ENCODE results near the gene CD3E.

Gene CD3E

DNA sequence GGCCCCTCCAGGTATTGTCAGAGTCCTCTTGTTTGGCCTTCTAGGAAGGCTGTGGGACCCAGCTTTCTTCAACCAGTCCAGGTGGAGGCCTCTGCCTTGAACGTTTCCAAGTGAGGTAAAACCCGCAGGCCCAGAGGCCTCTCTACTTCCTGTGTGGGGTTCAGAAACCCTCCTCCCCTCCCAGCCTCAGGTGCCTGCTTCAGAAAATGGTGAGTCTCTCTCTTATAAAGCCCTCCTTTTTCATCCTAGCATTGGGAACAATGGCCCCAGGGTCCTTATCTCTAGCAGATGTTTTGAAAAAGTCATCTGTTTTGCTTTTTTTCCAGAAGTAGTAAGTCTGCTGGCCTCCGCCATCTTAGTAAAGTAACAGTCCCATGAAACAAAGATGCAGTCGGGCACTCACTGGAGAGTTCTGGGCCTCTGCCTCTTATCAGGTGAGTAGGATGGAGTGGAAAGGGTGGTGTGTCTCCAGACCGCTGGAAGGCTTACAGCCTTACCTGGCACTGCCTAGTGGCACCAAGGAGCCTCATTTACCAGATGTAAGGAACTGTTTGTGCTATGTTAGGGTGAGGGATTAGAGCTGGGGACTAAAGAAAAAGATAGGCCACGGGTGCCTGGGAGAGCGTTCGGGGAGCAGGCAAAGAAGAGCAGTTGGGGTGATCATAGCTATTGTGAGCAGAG, at the start of gene CD3E:
TSS of gene CD3E (plus strand) at position 163 of the 681 bp plus-strand sequence. CDS start at position 386, 223 bp downstream.
- no peak for DNase-seq (ENCODE audit: low read depth in 2 of 3, low spot score in 2 of 3)

DNA sequence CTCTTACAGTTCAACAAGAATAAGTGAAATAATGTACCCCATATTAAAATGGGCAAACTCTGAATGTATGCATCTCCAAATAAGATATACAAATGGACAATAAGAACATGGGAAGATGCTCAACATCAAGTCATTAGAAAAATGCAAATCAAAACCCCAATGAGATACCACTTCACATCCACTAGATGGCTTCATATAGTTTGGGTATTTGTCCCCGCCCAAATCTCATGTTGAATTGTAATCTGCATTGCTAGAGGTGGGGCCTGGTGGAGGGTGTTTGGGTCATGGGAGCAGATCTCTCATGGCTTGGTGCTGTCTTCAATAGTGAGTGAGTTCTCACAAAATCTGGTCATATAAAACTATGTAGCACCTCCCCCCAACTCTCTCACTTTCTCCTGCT, 46.1 kb upstream of the CD3E start:
- no peak for DNase-seq (ENCODE audit: low read depth in 2 of 3, low spot score in 2 of 3)

GRCh38 chr11:118259138-118259537, 45.4 kb upstream of the CD3E start:
- no peak for DNase-seq (ENCODE audit: low read depth in 2 of 3, low spot score in 2 of 3)

- no peak for DNase-seq (ENCODE audit: low read depth in 2 of 3, low spot score in 2 of 3)
Measured at GRCh38 chr11:118260353-118260752, 44.2 kb upstream of the CD3E start.

GRCh38 chr11:118263112-118263511, 41.4 kb upstream of the CD3E start:
- no peak for DNase-seq (ENCODE audit: low read depth in 2 of 3, low spot score in 2 of 3)

- no peak for DNase-seq (ENCODE audit: low read depth in 2 of 3, low spot score in 2 of 3)
Measured at GRCh38 chr11:118263695-118264568, 40.6 kb upstream of the CD3E start, which contains the start of gene MPZL2. TSS of gene MPZL2 (minus strand) at chr11:118264297. CDS start at chr11:118264153, 144 bp downstream.

DNA sequence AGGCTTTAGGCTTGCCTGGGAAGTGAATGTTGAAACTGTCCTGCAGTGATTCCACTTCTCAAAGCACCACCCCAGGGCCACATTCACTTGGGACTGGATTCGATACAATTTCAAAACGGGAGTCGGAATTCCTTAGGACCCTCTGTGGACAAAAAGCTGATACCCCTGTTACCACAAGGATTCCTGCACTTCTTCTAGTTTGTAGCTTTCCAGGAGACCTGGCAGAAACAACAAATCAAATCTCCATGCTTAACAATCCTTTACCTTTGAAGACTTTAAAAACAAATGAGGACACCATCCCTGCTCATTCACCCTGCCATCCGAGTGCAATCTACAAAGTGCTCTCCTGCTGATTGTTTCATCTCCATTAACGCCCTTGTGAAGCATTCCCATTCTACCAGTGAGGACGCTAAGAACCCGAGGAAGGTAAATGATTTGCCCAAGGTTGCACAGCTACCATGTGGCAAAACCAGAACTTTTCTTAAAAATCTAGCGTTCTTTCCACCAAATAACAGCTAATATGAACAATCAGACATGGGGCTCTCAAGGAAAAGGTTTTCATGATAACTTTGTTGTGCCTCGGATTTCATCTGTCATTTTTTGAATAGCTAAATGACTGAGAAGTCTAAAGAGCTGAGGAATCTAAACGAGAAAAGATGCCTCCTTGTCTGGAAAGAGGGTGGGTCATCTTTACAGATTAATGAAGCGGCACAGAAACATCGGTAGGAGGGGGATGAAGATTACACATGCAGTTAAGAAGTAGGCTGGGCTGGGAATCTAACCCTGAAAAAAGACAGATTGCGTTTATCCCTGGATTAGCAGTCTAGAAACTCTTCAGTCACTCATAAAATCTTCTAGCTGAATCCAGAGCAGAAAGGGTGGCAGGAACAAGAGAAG, 39.7 kb upstream of the CD3E start:
- no peak for DNase-seq (ENCODE audit: low read depth in 2 of 3, low spot score in 2 of 3)

DNA sequence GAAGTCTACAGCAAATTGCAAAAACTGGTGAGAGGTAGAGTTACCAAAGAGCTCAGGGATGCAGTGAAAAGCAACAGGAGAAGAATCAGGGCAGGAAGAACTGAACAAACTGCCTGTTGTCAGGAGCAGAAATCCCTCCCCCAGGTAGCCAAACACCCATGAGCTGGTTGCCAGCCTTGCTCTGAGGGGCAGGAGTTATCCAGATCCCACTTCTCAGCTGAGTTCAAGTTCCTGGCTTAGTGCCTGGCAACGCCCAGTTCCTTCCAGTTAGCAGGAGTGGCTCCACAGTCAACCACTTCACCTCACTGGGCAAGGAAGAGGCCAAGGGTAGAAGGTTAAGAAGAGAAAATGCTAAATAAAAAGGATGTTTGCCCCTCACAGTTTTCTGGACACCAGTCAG, 38.6 kb upstream of the CD3E start:
- no peak for DNase-seq (ENCODE audit: low read depth in 2 of 3, low spot score in 2 of 3)

GRCh38 chr11:118267486-118267885, 37.0 kb upstream of the CD3E start:
- DNase-seq (ENCODE audit: low read depth in 2 of 3, low spot score in 2 of 3), result no peak

GRCh38 chr11:118272001-118272400, 32.5 kb upstream of the CD3E start:
- DNase-seq (ENCODE audit: low read depth in 2 of 3, low spot score in 2 of 3), result no peak

DNA sequence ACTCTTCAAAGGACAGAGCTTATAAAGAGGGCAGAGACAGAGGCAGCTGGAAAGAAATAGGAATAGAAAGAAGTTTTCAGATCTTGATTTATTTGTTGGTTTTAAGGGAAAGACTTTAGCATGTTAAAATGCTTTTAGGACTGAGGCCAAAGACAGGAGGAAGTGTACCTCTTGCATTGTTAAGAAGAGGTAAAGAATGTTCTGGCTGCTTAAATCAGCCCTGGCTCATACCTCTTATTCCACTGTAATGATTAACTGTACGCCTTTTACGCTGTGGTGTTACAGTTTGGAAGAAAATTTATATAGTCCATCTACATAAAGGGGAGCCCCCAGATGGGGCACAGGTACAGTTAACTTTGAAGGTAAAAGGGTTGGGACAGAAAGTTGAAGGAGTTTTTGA, 30.3 kb upstream of the CD3E start:
- DNase-seq (ENCODE audit: low read depth in 2 of 3, low spot score in 2 of 3), result no peak

DNA sequence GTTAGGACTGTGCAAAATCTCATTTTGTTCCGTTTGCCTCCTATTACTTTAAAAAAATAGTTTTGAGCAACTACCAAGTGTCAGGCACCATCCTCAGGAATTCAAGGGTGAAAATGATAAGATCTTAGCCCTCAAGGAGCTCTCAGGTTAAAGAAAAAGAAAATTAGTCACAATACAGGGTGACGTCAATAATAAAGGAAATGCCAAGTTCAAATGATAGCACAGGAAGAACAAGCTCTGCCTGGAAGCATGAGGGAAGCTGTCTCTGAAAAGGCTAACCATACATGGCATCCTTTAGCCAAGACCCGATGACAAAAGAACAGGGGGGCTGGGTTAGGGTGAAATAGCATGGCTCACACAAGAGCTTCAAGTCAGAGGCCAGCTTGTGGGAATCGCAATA, 29.4 kb upstream of the CD3E start:
- no peak for DNase-seq (ENCODE audit: low read depth in 2 of 3, low spot score in 2 of 3)

- no peak for DNase-seq (ENCODE audit: low read depth in 2 of 3, low spot score in 2 of 3)
Measured at GRCh38 chr11:118276422-118276821, 28.1 kb upstream of the CD3E start.

DNA sequence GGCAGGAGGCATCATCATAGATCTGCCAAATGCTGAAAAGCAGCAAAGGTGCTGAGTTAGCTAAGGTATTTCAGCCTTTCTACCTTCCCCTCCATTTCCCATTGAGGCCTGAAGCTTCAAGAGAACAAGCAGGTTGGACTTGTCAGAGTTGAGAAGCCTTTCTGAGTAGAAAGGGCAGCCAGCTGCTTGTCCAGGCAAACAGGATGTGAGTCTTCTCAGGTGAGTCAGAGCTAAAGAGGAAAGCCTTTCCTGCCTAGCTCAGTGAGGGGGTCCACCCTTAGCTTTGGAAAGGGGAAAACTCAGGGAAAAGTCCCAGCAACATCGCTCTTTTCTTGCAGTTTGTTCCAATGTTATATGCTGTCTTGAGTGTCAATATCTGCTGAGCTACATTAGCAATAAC, 27.2 kb upstream of the CD3E start:
- no peak for DNase-seq (ENCODE audit: low read depth in 2 of 3, low spot score in 2 of 3)

DNA sequence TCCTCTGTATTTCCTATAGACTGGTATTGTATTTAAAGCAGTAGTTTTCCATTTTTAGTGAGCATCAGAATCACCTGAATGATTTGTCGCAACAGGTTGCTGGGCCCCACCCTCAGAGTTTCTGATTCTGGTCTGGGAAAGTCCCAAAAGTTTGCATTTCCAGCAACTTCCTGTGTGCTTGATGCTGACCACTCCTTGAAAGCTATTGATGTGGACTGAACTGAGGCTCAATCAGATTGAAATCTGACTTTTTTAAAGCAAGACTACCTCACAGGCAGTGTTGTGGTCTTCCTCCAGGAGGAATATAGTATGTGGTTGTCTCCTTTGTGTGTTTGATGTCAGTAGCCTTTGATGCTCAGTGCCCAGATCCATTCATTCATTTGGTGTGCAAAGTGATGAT, 23.2 kb upstream of the CD3E start:
- DNase-seq (ENCODE audit: low read depth in 2 of 3, low spot score in 2 of 3), result no peak

DNA sequence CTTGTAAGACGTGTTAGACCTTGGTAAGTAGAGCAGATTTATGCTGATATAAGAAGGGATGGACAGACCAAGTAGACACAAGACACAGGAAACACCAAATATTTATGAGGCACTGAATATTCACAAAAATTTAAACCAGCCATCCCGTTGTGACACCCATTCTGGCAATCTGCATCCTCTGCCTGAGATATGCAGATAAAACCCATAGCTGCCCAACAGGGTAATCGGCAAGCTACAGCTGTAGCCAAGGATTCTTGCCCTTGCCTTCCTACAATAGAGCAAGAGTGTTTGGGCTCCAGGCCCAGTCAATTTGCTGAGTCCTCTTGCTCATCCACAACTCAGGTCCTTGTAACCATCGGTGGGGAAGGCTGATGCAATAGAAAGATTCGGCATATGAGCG, 21.9 kb upstream of the CD3E start:
- no peak for DNase-seq (ENCODE audit: low read depth in 2 of 3, low spot score in 2 of 3)

DNA sequence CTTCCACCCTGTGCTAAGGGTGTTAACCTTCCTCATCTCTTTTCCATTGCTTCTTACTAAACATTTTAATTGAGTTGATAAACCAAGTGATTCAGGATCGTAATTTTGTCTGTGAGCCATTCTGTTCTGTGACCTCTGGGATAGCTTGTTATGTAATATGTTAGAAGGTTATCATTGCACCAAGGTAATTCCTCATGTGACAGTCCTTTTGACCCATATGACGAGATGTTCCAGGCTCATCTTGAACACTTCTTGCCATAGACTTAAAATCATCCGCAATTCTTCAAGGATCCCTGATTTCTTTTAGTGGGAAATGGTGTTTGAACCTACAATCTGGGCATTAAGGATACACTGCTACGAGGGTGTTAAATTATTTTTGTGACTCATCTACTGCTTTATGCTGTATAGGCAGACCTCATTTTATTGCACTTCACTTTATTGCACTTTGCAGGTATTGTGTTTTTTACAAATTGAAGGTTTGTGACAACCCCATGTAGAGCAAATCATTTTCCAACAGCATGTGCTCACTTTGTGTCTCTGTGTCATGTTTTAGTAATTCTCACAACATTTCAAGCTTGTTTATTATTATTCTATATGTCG, 21.4 kb upstream of the CD3E start:
- no peak for DNase-seq (ENCODE audit: low read depth in 2 of 3, low spot score in 2 of 3)

- no peak for DNase-seq (ENCODE audit: low read depth in 2 of 3, low spot score in 2 of 3)
Measured at GRCh38 chr11:118283756-118284350, 20.7 kb upstream of the CD3E start.

DNA sequence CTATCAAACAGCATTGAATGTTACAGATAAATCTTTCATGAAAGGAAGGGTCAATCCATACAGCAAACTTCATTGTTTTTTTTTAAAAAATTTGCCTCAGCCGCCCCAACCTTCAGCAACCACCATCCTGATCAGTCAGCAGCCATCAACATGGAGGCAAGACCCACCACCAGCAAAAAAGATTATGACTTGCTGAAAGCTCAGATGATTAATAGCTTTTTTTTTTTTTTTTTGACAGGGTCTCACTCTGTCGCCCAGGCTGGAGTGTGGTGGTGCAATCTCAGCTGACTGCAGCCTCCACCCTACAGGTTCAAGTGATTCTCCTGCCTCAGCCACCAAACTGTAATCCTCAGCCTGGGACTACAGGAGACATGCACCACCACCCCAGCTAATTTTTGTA, 18.0 kb upstream of the CD3E start:
- no peak for DNase-seq (ENCODE audit: low read depth in 2 of 3, low spot score in 2 of 3)

DNA sequence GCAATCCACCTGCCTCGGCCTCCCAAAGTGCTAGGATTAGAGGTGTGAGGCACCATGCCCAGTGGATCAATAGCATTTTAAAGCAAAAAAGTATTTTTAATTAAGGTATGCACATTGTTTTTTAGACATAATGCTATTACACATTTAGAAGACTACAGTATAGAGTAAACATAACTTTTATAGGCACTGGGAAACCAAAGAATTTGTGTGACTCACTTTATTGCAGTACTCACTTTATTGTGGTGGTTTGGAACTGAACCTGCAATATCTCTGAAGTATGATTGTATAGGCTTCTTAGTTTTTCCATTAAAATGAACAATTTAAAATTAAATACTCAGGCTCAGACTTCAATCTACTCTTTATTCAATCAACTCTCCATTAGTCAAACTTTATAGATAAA, 17.5 kb upstream of the CD3E start:
- DNase-seq (ENCODE audit: low read depth in 2 of 3, low spot score in 2 of 3), result no peak

DNA sequence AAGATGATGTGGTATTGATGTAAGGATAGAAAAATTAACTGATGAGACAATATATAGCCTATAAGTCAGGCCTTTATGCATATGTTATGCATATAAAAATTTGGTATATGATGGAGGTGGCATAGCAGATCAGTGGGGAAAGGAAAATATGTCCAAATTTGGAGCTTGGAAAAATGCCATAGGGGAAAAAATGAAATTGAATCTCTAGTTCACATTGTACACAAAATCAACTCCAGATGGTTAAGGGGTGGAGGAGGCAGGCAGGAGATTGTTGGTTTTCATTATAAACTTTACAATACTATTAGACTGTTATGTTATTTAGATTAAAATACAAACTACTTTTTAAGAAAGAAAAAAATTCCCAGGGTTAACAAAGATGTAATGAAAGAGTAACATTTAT, 15.1 kb upstream of the CD3E start:
- no peak for DNase-seq (ENCODE audit: low read depth in 2 of 3, low spot score in 2 of 3)

Measured in activated CD8-positive, alpha-beta memory T cell treated with anti-CD3 and anti-CD28 coated beads for 48 hours (primary cell).